RWPE1 (cell line): ENCODE measurements around the gene PKP2.

Experiments used
- CTCF ChIA-PET: fragments of 350-600 bp; sonication (Branson Sonifier 250); formaldehyde crosslinking; extraction: SDS; loops from one replicate; lab custom pipeline; 2021; lab: Yijun Ruan, JAX
- POLR2A ChIA-PET: fragments of 400-600 bp; formaldehyde crosslinking; extraction: SDS; loops from one replicate; lab custom pipeline; 2020; ENCODE audit warnings: antibody characterized with exemption; ENCODE audit not compliant: low non-redundant PET; lab: Yijun Ruan, JAX
- DNase-seq: peaks from one replicate; pipeline ENCODE4 v3.0.0; 2012; ENCODE audit warnings: low spot score
- H3K27ac ChIP-seq: fragments of 450-650 bp; 2 replicates; pipeline ENCODE4 v1.5.1; 2017
- CTCF ChIP-seq: fragments of 450-650 bp; conservative IDR thresholded peaks from 2 replicates; pipeline ENCODE4 v1.5.1; 2017; ENCODE audit warnings: low read depth, mild to moderate bottlenecking

Gene PKP2

GRCh38 chr12:32854716-32855115 is 41.9 kb downstream of the PKP2 start:
- TF ChIP-seq CTCF = no peak
- ChIA-PET POLR2A (no interaction called here), CTCF (no interaction called here)
- no peak for DNase-seq
- no peak overlapping the region for H3K27ac ChIP-seq

GRCh38 chr12:32854097-32854496 is 42.5 kb downstream of the PKP2 start:
- H3K27ac ChIP-seq = no peak overlapping the region
- CTCF ChIA-PET = no interaction called here
- no peak for TF ChIP-seq CTCF
- POLR2A ChIA-PET = no interaction called here
- DNase-seq = no peak

GRCh38 chr12:32847287-32847686 is 49.3 kb downstream of the PKP2 start:
- CTCF ChIA-PET = interaction anchor here (0.6 kb wide), 1 partner anchor 279 kb away, joined by 5 read pairs; no protein-coding TSS in a partner anchor
- no peak for DNase-seq
- TF ChIP-seq CTCF = no peak
- POLR2A ChIA-PET = no interaction called here
- no peak overlapping the region for H3K27ac ChIP-seq

- ChIA-PET POLR2A (no interaction called here), CTCF (no interaction called here)
- no peak for TF ChIP-seq CTCF
- DNase-seq = no peak
- no peak overlapping the region for H3K27ac ChIP-seq
Measured at GRCh38 chr12:32846053-32846452, 50.5 kb downstream of the PKP2 start.

GRCh38 chr12:32843528-32844095 is 53.0 kb downstream of the PKP2 start:
- ChIA-PET POLR2A (no interaction called here), CTCF (no interaction called here)
- no peak overlapping the region for H3K27ac ChIP-seq
- no peak for TF ChIP-seq CTCF
- DNase-seq = no peak

- no peak for TF ChIP-seq CTCF
- POLR2A ChIA-PET = no interaction called here
- CTCF ChIA-PET = no interaction called here
- no peak overlapping the region for H3K27ac ChIP-seq
- DNase-seq = no peak
Measured at GRCh38 chr12:32841061-32841460, 55.5 kb downstream of the PKP2 start.
